Gastrocnemius medialis (tissue), 4 donors: ENCODE results near the gene PRDM5. TPM values are rescaled to one million over a fixed set of nuclear protein-coding genes. Genes with fewer than 3 reads are reported as not detected.

ENCODE experiments used
- ATAC-seq, 2 donors: fragments of 150-250 bp; one replicate each; pipeline ENCODE4 v1.9.1; 2016
- DNase-seq, 2 donors: peaks; one replicate each; pipeline ENCODE4 v3.0.0-alpha.2; 2019
- H3K27ac ChIP-seq, 4 donors: fragments of 200-600 bp; sonication (generic); 1 replicate in 1 of 4; 2 replicates in 3 of 4; pipeline ENCODE4 v1.5.1; 2016 to 2018; ENCODE audit warnings: mild to moderate bottlenecking in 2 of 4, moderate library complexity in 1 of 4
- H3K27me3 ChIP-seq, 3 donors: fragments of 200-600 bp; sonication (generic) in 2 of 3; 1 replicate in 1 of 3; 2 replicates in 2 of 3; pipeline versions ENCODE4 v1.5.1 to v1.6.0; 2016 to 2019; ENCODE audit warnings: mild to moderate bottlenecking in 1 of 3, moderate library complexity in 1 of 3
- H3K36me3 ChIP-seq, 2 donors: fragments of 200-600 bp; sonication (generic) in 1 of 2; one replicate each; pipeline ENCODE4 v1.5.1; 2017 to 2018
- H3K4me1 ChIP-seq, 2 donors: fragments of 200-600 bp; sonication (generic) in 1 of 2; one replicate each; pipeline ENCODE4 v1.5.1; 2016 to 2017; ENCODE audit warnings: mild to moderate bottlenecking in 2 of 2
- H3K4me3 ChIP-seq, 4 donors: fragments of 200-600 bp; sonication (generic) in 3 of 4; 1 replicate in 1 of 4; 2 replicates in 3 of 4; pipeline ENCODE4 v1.5.1; 2016 to 2019; ENCODE audit warnings: mild to moderate bottlenecking in 2 of 4
- H3K9me3 ChIP-seq, 3 donors: fragments of 200-600 bp; sonication (generic) in 2 of 3; 1 replicate in 1 of 3; 2 replicates in 2 of 3; pipeline ENCODE4 v1.5.1; 2016 to 2019
- POLR2A ChIP-seq, 2 donors: fragments of 450-650 bp; IDR thresholded peaks; one replicate each; pipeline ENCODE4 v1.6.1; 2017; ENCODE audit warnings: antibody characterized with exemption in 2 of 2, mild to moderate bottlenecking in 2 of 2, moderate library complexity in 2 of 2
- in situ Hi-C, 4 donors: fragments of 200-750 bp; cut with MboI; loops; one replicate each; pipeline versions ENCODE4 v1.15.0 to v1.8.0; 2017; ENCODE audit warnings: low sequenced_read_pairs in 4 of 4
- intact Hi-C: fragments of 100-400 bp; cut with DNase I; formaldehyde crosslinking; loops from one replicate; pipeline ENCODE4 v1.15.1; 2023; ENCODE audit warnings: low total_unique reads
- total RNA-seq, 4 donors: library from RNA; depleted of rRNA; stranded (reverse); fragments of >200 nt; gene quantifications; one replicate each; pipeline versions ENCODE4 v1.1.0 to v1.2.3, GENCODE V29; 2016
- TF ChIP-seq, protein P1 (sequence below), 5 experiments: fragments of 450-650 bp in 3 of 5; fragments of 200-600 bp in 2 of 5; sonication (generic) in 2 of 5; IDR thresholded peaks in 4 of 5; conservative IDR thresholded peaks in 1 of 5; 1 replicate in 4 of 5; 2 replicates in 1 of 5; pipeline ENCODE4 v1.5.1; 2016 to 2019; ENCODE audit warnings: antibody characterized with exemption in 5 of 5, mild to moderate bottlenecking in 3 of 5, moderate library complexity in 3 of 5

The PRDM5 gene
- 1 to 10 TPM; 1.3 to 2.3 (median 1.6) TPM for total RNA-seq

DNA sequence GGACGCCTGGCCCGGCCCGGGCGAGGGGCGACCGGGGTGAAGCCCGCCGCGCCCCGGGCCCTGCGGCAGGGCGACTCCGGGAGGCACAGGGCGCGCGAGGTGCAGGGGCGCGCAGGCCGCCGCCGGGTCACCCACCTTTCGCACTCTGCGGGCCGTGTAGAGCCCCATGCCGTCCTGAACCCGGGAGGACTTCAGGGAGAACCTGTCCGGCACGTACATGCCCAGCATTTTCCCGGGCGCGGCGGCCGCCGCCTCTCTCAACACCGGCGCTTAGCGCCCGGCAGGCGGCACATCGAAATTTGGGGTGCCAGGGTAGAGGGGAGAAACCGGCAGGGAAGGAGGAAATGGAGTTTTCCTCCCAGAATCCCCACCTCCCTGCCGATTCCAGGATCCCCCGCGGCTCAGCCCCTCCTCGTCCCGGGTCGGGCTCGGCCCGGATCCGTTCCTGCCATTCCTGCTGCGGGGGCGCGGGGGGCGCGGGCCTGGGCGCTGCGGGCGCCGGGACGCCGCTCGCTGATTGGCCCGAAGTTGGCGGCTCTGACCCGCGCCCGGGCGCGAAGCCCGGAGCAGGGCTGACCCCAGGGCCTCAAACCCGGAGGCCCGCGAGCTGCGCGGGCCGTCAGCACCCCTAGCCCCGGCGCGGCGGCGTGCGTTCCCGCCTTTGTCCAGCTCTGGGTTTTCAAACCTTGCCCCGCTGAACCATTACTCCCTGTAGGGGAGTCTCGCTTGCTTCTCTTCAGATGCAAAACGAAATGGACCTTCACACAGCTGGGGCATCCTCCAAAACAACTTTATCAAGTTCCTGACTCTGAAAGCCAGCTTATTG, at the start of gene PRDM5:
PRDM5 (minus strand) TSS at position 346 of the 826 bp plus-strand sequence; CDS start at position 228, 118 bp downstream.
- H3K9me3 ChIP-seq = no peaks in the 10 kb centered on the region
- in situ Hi-C loops (no loop called here), intact Hi-C loops (loop anchor here (10.0 kb wide), 1 partner anchor 152 kb away; the partner anchor contains the start of gene NDNF)
- ATAC-seq = peak; percentile 50 to 54
- peak within 1 kb of the TSS; percentile 65 to 79 (median 78) for H3K27ac ChIP-seq
- TF ChIP-seq POLR2A (IDR thresholded peaks at IDR 0.05) = peak in 1 of 2 donors; percentile 1
- TF ChIP-seq, protein P1, sequence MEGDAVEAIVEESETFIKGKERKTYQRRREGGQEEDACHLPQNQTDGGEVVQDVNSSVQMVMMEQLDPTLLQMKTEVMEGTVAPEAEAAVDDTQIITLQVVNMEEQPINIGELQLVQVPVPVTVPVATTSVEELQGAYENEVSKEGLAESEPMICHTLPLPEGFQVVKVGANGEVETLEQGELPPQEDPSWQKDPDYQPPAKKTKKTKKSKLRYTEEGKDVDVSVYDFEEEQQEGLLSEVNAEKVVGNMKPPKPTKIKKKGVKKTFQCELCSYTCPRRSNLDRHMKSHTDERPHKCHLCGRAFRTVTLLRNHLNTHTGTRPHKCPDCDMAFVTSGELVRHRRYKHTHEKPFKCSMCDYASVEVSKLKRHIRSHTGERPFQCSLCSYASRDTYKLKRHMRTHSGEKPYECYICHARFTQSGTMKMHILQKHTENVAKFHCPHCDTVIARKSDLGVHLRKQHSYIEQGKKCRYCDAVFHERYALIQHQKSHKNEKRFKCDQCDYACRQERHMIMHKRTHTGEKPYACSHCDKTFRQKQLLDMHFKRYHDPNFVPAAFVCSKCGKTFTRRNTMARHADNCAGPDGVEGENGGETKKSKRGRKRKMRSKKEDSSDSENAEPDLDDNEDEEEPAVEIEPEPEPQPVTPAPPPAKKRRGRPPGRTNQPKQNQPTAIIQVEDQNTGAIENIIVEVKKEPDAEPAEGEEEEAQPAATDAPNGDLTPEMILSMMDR (IDR thresholded peaks at IDR 0.05 in 4 of 5, conservative IDR thresholded peaks at IDR 0.05 in 1 of 5) = peak in 1 of 5 experiments; percentile 15
- peak within 1 kb of the TSS; percentile 69 to 82 (median 74) for H3K4me3 ChIP-seq
- H3K27me3 ChIP-seq = no peaks in the 10 kb centered on the region
- H3K36me3 ChIP-seq = no peaks in the 10 kb centered on the region
- peaks cover 6 to 22% of the 10 kb centered on the region in 2 donors for H3K4me1 ChIP-seq
- peak in 1 of 2 donors; percentile 13 for DNase-seq

DNA sequence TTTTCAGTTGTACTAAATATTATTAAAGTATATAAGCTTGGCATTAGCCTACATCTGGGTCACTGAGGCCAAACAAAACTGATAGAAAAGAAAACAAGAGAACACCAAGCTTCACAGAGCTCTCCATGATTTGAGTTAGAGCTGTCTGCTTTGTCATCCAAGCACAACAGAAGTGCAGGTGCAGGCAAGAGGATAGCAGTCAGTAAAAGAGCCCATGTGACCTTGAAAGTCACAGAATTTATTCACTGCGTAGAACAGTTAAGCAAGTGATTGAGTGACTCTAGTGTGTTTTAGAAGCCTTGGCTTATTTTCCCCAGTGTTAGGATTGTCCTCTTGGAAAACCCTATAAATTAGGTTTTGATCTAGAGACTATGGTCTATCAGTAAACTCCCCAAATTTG, 49.4 kb upstream of the PRDM5 start:
- H3K27me3 ChIP-seq = no peaks in the 10 kb centered on the region
- in situ Hi-C loops = no loop called here
- intact Hi-C loops = no loop called here
- H3K36me3 ChIP-seq = no peaks in the 10 kb centered on the region
- no peak overlapping the region for H3K27ac ChIP-seq
- H3K4me3 ChIP-seq = no peak overlapping the region
- ATAC-seq = no peak
- DNase-seq = no peak
- no peaks in the 10 kb centered on the region for H3K9me3 ChIP-seq
- TF ChIP-seq, protein P1 (IDR thresholded peaks at IDR 0.05 in 4 of 5, conservative IDR thresholded peaks at IDR 0.05 in 1 of 5) = no peak
- no peak for TF ChIP-seq POLR2A (IDR thresholded peaks at IDR 0.05)
- no peaks in the 10 kb centered on the region for H3K4me1 ChIP-seq

DNA sequence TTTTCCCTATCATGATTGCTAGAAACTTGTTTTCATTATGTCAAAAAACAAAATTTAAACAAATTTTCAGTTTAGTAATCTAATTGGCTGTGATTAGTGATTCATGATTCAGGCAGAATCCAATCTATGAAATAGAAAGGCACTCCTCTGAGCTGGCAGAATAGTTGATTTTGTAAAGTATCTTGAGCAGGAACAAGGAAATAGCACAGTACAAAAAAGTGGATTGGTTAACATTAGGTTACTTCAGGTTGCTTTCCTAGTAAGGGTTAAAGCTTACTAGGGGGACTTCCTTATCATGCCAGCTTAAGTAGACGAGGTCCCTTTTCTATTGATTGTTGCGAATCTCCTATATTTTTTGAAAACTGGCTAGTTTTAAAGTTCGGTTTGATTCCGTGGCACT, 43.4 kb upstream of the PRDM5 start:
- H3K27ac ChIP-seq = no peak overlapping the region
- H3K4me1 ChIP-seq = no peaks in the 10 kb centered on the region
- no peaks in the 10 kb centered on the region for H3K36me3 ChIP-seq
- in situ Hi-C loops (no loop called here), intact Hi-C loops (no loop called here)
- DNase-seq (no peak), ATAC-seq (no peak)
- H3K4me3 ChIP-seq = no peak overlapping the region
- TF ChIP-seq, protein P1 (IDR thresholded peaks at IDR 0.05 in 4 of 5, conservative IDR thresholded peaks at IDR 0.05 in 1 of 5) = no peak
- no peak for TF ChIP-seq POLR2A (IDR thresholded peaks at IDR 0.05)
- H3K27me3 ChIP-seq = no peaks in the 10 kb centered on the region
- H3K9me3 ChIP-seq = no peaks in the 10 kb centered on the region

DNA sequence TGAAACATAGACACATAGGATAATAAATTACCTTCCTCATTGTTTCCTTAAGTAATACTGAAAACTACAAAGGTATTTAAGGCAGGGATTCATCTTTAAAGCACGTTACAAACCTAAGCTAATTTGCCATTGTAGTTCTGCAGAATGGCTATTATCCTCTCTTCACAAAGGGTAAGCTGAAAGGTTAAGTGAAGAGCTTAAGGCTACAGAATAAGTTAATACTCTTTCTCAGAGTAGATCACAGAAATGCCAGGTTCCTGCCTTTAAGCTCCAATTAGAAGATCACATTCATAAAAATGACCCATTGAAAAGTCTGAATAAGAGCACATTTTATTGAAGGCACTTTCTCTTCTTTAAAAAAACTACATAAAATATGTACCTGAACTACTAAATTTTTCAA, 42.1 kb upstream of the PRDM5 start:
- no peak for ATAC-seq
- no peak overlapping the region for H3K27ac ChIP-seq

More for the DNA sequence above, 42.1 kb upstream of the PRDM5 start:
- Histone ChIP-seq H3K4me3 (no peak overlapping the region), H3K36me3 (no peaks in the 10 kb centered on the region), H3K27me3 (no peaks in the 10 kb centered on the region), H3K4me1 (no peaks in the 10 kb centered on the region), H3K9me3 (no peaks in the 10 kb centered on the region)
- in situ Hi-C loops = no loop called here
- intact Hi-C loops = no loop called here
- TF ChIP-seq, protein P1 (IDR thresholded peaks at IDR 0.05 in 4 of 5, conservative IDR thresholded peaks at IDR 0.05 in 1 of 5) = no peak
- TF ChIP-seq POLR2A (IDR thresholded peaks at IDR 0.05) = no peak
- no peak for DNase-seq
